ENCODE measurements around the gene SREBF2. TPM values are rescaled to one million over a fixed set of nuclear protein-coding genes. Genes with fewer than 3 reads are reported as not detected.

Gene SREBF2
- total RNA-seq, 2 donors from 2014 or later = 48.3 to 65.3 TPM

DNA sequence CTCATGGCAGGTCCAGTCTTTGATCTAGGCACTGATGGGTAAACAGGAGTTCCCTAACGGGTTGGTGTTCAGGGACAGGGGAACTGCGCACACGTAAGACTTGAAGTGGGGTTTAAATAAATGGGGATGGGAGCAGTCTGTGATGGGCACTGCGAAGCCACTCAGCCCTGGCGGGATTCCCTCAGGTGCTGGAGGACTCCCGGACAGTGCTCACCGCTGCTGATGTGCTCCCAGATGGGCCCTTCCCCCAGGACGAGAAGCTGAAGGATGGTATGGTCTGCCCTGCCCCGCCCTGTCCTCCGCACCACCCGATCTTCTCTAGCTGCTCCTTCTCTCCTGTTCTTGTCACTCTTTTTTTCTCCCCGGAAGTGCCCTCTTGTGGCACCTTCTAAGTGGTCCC, 22.9 kb upstream of the SREBF2 start:
- ATAC-seq (ENCODE audit: insufficient number of reproducible peaks, low FRiP score, low read depth) (no peak), DNase-seq (ENCODE audit: low spot score) (no peak)
- Histone ChIP-seq H3K4me3 (no peak overlapping the region), H3K36me3 (no peaks in the 10 kb centered on the region), H3K4me1 (ENCODE audit: control insufficient read depth in 1 of 2, low read depth in 2 of 2) (no peaks in the 10 kb centered on the region), H3K27ac (no peak overlapping the region), H3K27me3 (replicated peaks; ENCODE audit: insufficient read depth) (no peaks in the 10 kb centered on the region), H3K9me3 (no peaks in the 10 kb centered on the region)
- TF ChIP-seq, protein P1, sequence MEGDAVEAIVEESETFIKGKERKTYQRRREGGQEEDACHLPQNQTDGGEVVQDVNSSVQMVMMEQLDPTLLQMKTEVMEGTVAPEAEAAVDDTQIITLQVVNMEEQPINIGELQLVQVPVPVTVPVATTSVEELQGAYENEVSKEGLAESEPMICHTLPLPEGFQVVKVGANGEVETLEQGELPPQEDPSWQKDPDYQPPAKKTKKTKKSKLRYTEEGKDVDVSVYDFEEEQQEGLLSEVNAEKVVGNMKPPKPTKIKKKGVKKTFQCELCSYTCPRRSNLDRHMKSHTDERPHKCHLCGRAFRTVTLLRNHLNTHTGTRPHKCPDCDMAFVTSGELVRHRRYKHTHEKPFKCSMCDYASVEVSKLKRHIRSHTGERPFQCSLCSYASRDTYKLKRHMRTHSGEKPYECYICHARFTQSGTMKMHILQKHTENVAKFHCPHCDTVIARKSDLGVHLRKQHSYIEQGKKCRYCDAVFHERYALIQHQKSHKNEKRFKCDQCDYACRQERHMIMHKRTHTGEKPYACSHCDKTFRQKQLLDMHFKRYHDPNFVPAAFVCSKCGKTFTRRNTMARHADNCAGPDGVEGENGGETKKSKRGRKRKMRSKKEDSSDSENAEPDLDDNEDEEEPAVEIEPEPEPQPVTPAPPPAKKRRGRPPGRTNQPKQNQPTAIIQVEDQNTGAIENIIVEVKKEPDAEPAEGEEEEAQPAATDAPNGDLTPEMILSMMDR (IDR thresholded peaks at IDR 0.05) = no peak

- Histone ChIP-seq H3K27me3 (replicated peaks; ENCODE audit: insufficient read depth) (no peaks in the 10 kb centered on the region), H3K4me3 (no peak overlapping the region), H3K36me3 (no peaks in the 10 kb centered on the region), H3K9me3 (no peaks in the 10 kb centered on the region), H3K27ac (no peak overlapping the region), H3K4me1 (ENCODE audit: control insufficient read depth in 1 of 2, low read depth in 2 of 2) (no peaks in the 10 kb centered on the region)
- TF ChIP-seq, protein P1 (IDR thresholded peaks at IDR 0.05) = no peak
- ATAC-seq (ENCODE audit: insufficient number of reproducible peaks, low FRiP score, low read depth) (no peak), DNase-seq (ENCODE audit: low spot score) (no peak)
Observed at GRCh38 chr22:41812805-41813545, 19.9 kb upstream of the SREBF2 start.

DNA sequence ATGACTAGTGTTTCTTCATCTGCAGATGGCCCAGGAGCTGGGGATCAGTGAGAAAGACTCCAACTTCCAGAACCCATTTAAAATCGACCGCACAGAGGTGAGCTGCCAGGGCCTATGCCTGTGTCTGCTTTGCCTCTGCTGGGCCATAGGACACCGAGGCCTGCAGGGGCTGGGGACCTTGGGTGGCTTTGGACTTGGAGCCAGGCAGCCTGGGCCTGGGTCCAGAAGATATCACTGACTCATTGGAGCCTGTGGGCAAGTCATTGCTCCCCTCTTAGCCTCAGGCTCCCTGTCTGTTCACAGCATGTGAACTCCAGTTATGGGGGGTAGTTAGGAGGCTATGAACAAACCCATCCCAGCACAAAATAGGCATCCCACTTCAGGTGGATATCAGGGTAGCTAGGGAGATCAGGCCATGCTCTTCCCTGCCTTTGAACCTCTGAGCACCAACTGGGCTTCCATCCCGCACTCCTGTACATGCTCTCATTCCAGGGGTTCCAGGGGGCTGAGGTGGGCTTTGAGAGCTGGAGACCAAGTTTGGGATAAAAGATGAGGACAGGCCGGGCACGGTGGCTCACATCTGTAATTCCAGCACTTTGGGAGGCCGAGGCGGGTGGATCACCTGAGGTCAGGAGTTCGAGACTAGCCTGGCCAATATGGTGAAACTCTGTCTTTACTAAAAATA, 19.0 kb upstream of the SREBF2 start:
- Histone ChIP-seq H3K27me3 (replicated peaks; ENCODE audit: insufficient read depth) (no peaks in the 10 kb centered on the region), H3K4me3 (no peak overlapping the region), H3K27ac (no peak overlapping the region), H3K36me3 (no peaks in the 10 kb centered on the region), H3K9me3 (no peaks in the 10 kb centered on the region), H3K4me1 (ENCODE audit: control insufficient read depth in 1 of 2, low read depth in 2 of 2) (no peaks in the 10 kb centered on the region)
- no peak for ATAC-seq (ENCODE audit: insufficient number of reproducible peaks, low FRiP score, low read depth)
- TF ChIP-seq, protein P1 (IDR thresholded peaks at IDR 0.05) = no peak
- DNase-seq (ENCODE audit: low spot score) = no peak

DNA sequence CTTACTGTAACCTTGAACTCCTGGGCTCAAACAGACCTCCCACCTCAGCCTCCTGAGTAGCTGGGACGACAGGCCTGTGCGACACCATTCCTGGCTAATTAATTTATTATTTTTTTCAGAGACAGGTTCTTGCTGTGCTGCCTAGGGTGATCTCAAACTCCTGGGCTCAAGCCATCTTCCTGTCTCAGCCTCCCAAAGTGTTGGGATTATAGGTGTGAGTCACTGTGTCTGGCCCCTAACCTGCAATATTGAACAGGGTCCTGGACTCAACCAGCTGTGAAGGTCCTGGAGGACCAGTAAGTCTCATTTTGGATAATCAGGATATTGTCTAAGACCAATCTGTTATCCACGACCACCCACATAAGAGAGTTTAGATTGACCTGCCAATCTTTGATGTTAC, 17.2 kb upstream of the SREBF2 start:
- DNase-seq (ENCODE audit: low spot score) = no peak

GRCh38 chr22:41816241-41816640, 16.7 kb upstream of the SREBF2 start:
- no peak for DNase-seq (ENCODE audit: low spot score)
- H3K27me3 ChIP-seq (replicated peaks; ENCODE audit: insufficient read depth) = no peaks in the 10 kb centered on the region
- H3K4me1 ChIP-seq (ENCODE audit: control insufficient read depth in 1 of 2, low read depth in 2 of 2) = no peaks in the 10 kb centered on the region
- H3K36me3 ChIP-seq = no peaks in the 10 kb centered on the region
- no peak for ATAC-seq (ENCODE audit: insufficient number of reproducible peaks, low FRiP score, low read depth)
- no peaks in the 10 kb centered on the region for H3K9me3 ChIP-seq
- H3K27ac ChIP-seq = no peak overlapping the region
- TF ChIP-seq, protein P1 (IDR thresholded peaks at IDR 0.05) = no peak
- H3K4me3 ChIP-seq = no peak overlapping the region

More for the DNA sequence above, 17.2 kb upstream of the SREBF2 start:
- Histone ChIP-seq H3K27ac (no peak overlapping the region), H3K9me3 (no peaks in the 10 kb centered on the region), H3K27me3 (replicated peaks; ENCODE audit: insufficient read depth) (no peaks in the 10 kb centered on the region), H3K4me3 (no peak overlapping the region), H3K36me3 (no peaks in the 10 kb centered on the region), H3K4me1 (ENCODE audit: control insufficient read depth in 1 of 2, low read depth in 2 of 2) (no peaks in the 10 kb centered on the region)
- TF ChIP-seq, protein P1 (IDR thresholded peaks at IDR 0.05) = no peak
- no peak for ATAC-seq (ENCODE audit: insufficient number of reproducible peaks, low FRiP score, low read depth)
